ENCODE data around the gene PTGDR2.

PTGDR2 gene

DNA sequence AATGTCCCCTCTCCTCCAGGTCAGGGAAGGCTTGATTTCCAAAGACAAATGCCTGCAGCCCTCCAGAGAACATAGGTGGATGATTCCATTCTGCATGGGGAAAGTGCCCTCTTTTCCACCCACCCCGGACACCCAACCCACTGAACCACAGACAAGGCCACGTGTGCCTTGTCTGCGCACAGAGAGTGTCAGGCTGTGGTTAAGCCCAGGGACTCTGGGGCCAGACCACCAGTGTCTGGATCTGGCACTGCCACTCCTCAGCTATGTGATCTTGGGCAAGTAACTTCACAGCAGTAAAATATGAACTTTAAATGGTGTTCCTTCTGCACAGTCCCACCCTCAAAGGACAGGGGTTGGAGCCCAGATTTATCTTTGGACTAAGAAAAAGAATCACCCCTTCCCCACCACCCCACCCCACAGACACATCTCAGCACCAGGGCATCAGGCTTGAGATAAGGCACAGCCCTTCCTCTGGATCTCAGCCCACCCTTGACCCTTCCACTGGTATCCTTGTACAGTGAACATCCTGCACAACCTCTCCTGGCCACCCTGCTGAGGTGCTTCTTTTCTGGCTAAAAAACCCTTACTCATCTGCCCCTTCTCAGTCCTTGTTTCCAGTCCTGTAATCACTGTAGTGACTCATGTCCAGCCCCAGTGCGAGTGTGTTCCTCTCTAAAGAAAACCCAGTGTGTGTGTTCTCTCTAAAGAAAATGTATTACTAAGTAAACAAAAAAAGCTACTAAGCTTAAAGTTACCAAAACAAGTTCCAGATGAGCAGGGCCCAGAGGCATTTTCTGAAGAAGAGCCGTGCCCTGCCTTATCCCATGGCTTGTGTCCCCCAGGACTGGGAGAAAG lies 1.9 kb upstream of the PTGDR2 start:
- DNase-seq, result no peak

DNA sequence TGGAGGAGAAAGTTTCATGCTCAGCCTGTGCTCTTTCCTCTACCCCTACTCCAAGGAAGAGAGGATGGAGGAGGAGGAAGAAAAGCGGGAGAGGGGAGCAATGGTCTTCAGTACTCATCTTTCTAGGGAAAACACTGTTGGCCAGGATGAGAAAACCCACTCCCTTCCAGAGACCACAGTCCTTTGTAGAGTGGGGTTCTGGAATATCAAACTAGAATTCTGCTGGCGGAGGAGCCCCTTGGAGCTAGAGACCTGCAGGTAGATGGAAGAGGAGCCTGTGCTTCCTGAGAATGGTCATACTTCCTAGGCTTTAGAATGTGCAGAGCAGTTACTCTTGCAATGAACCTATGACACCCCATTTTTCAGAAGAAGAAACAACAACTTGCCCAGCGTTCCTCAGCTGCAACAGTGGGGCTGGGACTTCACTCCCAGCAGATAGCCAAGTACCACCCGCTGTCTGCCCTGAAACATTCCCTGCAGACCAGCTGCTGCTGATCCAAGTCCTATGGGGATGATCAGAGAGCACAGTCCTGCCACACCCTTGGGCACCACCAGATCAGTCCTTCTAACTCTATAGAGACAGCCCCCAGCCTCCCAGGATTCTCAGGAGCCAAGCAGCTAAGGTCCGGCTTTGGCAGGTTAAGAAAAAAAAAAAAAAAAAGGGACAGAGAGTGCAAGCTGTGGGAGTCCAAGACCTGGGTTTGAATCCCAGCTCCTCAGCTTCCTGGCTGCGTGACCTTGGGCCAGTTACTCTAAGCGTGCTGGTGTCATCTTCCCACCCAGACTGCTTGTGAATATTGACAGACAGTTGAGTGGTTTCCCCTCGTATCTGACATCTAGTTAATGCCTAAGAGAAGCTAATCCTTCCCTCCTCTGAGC lies 664 bp downstream of the PTGDR2 start:
- DNase-seq, result no peak

DNA sequence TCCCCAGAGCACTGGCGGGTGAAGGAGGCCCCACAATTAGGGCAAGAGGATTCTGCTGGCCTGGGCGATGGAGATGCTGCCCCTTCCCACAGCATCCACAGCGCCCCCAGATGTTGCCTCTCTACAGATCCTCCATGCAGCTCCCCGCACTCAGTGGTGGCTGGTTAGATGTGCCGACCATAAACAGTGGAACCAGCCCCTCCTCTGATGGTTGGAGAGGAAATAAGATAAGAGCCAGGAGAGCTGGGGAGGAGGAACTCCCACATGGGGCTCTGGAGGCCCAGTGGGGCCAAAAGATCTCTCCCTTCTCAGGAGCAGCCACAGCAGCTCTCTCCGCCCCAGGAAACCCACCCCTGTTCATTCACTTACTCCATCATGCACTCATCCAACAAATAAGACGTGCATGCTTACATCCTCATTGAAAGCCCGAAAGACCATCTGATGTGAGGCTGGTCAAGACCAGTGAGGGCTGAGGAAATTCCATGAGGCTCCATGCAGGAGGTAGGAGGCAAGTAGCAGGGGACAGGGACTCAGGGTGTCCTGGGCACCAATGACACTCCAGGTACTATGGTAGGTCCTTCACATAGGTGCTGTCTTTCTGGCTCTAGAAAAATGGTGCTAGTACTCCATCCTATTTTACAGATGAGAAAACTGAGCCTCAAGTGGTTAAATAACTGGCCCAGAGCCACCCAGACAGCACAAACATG lies 1.5 kb downstream of the PTGDR2 start:
- DNase-seq, result no peak

DNA sequence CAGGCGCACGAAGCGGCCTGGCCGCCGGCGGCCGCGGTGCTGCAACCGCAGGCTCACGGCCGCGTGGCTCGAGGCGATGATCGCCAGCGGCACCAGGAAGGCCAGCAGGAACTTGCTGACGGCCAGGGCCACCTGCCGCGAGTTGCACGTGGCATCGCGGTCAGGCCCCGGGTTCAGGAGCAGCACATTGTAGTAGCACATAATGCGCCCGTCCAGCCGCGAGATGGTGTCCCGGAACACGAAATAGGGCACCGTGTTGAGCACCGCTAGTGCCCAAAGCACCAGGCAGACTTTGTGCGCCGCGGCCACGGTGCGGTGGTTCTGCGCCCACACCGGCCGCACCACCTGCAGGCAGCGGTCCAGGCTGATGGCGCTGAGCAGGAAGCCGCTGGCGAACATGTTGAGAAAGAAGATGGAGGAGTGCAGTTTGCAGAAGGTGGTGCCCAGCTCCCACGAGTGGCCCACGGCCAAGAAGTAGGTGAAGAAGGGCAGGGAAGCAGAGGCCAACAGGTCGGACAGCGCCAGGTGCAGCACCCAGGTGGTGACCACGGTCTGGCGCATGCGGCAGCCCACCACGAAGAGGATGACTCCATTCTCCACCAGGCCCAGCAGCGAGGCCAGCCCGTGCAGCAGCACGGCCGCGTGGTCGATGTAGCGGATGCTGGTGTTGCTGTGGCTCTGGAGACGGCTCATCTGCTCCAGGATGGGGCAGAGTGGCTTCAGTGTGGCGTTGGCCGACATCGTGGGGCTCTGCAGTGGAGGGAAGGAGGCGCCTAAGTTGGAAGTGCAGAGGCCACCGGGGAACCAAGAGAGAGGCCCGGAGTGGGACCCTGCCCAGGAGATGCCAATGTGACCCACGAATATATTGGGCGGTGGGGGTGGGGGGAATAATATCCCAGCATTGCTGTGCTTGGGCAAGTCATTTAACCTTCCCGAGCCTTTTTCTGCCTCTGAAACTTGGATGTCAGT lies 2.5 kb downstream of the PTGDR2 start:
- DNase-seq, result no peak

DNA sequence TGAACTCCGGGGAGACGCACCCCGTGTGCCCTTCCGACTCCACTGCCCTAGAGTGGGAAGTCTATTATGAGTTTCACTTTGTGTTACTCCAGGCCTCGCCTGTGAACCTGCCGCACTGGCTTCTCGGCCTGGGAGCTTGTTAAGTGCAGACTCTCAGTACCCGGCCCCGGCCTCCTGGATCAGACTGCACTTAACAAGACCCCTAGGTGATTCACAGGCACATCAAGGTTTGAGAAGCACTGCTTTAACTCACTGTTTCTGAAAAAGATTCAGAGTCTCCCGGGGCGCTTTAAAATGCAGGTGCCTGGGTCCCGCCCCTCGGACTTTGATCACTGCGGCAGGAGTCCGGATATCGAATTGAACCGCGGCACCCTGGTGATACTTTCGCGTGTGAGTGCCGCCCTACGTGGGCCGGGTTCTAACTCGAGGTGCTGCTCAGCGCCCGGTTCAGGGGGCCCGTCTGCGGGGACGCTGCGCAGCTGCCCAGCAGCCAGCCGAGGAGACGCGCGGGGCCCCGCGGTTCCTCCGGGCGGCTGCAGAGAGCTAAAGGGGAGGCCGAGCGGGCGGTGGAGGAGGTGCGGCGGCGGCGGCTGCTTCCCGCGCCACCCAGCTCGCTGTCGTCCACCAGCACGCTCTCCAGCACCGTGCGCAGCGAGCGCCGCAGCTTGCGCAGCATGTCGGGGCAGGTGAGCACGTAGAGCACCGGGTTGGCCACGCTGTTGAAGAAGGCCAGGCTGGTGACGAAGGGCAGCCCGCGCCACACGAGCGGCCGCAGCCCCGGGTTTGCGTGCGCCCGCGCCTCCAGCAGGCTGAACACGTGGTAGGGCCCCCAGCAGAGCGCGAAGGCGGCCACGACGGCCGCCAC lies 3.4 kb downstream of the PTGDR2 start:
- DNase-seq, result no peak

DNA sequence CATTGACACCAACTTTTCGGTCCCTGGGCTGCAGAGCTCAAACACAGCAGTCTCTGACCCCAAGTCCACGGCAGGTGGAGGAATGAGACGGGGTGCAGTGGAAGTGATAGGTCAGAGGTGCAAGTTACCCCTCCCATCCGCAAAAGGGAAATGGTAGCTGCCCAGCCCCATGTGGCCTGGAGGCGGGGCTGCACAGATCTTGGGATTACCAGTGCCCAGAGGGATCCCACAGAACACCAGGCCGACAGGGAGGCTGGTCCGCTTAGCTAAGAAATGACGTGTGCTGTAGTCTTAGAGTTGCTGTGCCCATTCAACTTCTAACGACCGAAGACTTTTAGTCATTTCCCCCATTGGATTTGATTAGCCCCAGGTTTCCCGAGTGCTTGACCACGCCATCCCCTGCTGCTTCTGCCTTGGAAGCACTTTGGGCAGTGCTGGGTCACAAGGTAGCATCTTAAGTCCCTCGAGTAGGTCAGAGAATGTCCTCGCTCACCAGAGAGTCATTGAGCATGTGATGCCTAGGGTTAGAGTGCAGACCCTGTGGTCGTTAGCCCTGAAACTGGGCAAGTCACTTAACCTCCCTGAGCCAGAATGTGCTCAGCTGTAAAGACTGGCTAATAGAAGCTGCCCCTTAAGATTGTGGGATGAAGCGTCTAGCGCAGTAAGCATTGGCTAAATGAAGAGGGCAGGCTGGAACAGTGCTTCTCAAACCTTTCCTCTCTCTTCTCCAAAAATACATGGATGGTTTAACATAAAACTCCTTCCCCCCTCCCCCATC lies 4.2 kb downstream of the PTGDR2 start:
- DNase-seq, result no peak

DNA sequence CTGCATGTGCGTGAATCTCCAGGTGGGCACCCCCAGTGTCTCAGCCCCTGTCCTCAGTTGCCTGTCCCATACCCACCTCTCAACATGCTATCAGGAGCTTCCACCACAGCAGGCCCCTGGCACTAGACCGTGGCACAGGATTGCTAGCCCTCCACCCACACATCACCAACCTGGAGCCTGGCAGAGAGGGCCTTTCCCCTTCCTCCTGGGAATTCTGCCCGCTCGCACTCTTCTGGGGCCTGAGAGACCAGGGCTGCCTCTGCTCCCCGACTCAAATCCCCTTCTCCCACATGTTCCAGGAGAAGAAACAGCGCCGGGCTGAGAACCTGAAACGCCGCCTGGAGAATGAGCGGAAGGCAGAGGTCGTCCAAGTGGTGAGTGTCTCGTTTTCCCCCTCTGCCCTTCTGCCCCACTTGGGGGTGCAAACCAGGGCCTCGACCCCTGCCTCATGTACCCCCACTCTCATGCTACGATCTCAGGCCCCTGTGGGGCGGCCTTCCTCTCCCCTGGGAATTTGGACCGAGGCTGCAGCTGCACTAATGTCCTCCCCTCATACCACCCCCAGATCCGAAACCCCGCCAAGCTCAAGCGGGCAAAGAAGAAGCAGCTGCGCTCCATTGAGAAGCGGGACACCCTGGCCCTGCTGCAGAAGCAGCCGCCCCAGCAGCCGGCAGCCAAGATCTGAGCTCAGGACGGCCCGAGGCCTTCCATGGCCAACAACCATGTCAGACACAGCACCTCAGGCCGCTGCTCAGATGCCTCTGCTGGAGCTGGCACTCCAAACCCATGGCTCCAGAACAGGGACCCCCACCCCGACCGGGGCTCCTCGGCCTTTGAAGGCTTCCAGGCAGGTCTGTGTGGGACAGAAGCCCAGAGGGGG lies 5.9 kb downstream of the PTGDR2 start:
- DNase-seq, result no peak

DNA sequence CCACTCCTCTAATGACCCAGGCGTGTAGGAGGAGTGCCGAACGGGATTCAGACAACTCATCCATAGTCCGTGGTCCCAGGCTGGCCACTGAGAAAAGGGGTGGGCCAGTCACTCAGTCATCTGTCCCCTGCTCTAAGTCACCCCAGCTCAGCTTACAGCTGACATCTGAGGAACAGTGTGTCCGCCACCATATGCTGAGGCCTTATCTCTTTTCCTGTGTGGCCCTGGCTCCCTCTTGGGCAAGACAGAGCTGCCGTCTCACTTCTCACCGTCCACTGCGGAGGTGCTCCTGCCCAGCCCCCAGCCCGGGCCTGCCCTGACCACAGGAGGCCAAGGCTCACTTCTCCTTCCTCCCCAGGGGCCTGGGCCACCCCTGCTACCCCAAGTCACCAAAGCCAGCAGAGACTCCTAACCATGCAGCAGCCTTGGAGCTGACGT lies 7.0 kb downstream of the PTGDR2 start:
- no peak for DNase-seq

DNA sequence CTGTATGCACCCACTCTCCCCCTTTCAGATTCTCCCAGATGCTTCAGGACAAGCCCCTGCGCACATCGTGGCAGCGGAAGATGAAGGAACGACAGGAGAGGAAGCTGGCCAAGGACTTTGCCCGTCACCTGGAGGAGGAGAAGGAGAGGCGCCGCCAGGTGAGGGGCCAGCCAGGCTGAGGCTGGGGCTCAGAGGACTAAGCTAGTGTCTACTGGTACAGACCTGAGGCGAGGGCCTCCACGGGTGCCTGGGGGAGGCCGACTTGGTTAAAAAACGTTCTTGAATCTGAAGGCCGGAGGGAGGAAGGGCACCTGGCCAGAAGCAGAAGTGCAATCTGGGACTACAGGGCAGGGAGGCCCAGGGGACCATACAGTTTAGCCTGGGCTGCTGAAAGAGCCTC lies 7.9 kb downstream of the PTGDR2 start:
- no peak for DNase-seq

DNA sequence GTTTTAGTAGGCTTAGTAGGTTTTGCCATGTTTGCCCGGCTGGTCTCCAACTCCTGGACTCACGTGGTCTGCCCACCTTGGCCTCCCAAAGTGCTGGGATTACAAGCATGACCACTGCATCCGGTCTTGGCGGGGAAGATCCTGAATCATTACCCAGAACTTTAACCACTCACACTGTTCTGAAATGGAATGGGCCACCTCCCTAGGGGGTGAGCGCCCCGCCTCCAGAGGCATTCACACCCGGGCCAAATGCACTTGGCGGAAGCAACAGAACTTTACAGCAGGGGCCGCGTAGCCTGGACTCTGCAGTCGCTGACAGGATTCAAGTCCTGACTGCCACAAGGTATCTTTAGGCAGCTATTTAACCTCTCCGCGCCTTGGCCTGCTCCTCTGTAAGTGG lies 8.5 kb downstream of the PTGDR2 start:
- no peak for DNase-seq

DNA sequence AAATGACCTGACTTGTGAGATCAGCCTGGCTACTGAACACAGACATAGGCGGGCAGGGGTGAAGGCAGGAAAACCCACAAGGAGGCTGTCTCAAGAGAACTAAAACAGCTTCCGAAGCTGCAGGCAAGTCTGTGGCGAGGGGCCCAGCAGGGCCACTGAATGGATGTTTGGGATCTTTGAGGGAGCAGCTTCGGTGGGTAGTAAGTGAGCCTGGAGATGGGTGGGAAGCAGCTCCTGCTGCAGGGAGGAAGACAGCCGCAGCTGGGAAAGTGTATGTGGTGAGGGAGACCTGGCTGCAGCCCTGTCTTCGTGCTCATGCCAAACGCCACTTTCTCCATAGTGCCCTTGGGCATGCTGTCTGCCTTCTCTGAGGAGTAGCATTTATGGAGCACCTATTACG lies 10.4 kb downstream of the PTGDR2 start:
- no peak for DNase-seq

DNA sequence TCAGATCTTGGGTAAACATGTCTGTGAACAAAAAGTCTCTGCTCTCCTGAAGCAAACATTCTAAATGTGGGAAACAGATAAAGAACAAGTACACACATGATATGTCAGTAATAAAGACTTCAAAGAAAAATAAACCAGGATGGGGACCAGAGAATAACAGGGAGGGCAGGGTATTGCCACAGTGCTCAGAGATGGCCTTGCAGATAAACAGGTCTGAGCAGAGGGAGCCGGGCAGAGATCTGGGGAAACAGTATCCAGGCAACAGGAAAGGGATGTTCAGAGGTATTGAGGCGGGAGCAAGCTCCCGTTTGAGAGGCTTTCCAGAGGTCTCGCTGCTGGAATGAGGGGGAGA lies 10.9 kb downstream of the PTGDR2 start:
- no peak for DNase-seq

DNA sequence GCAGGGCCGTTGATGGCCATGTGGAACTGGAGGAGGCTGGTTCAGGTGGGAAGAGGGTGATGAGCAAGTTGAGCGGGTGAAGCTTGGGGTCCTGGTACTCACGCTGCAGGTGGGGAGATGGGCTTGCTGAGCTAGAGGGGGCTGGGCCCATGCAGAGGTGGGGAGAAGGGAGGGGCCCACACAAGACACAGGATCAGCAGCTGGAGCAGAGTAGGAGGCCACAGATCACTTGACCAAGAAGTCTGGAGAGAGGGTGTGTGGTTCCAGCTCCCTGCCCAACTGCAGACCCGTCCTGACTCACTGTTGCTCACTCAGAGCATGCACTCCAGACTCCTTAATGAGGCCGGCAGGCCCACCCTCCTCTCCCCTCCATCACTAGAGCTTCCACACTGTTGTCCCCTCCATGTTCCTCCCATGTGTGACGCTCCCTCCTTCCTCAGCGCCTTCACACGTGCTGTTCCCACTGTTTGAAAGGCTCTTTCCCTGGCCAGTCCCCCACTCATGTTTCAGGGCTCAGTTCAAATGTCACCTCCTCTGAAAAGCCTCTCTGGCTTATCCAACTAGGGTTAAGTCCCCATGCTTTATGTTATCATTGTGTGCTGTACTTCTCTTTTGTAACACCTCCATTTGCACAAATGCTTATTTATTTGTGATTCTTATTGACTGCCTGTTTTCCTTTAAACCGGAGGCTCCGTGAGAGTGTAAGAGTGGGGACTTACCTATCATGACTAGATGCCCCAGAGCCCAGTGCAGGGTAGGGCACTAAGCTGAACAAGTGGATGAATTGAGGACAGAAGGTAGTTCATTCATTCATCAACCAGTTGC lies 11.5 kb downstream of the PTGDR2 start:
- DNase-seq, result no peak

DNA sequence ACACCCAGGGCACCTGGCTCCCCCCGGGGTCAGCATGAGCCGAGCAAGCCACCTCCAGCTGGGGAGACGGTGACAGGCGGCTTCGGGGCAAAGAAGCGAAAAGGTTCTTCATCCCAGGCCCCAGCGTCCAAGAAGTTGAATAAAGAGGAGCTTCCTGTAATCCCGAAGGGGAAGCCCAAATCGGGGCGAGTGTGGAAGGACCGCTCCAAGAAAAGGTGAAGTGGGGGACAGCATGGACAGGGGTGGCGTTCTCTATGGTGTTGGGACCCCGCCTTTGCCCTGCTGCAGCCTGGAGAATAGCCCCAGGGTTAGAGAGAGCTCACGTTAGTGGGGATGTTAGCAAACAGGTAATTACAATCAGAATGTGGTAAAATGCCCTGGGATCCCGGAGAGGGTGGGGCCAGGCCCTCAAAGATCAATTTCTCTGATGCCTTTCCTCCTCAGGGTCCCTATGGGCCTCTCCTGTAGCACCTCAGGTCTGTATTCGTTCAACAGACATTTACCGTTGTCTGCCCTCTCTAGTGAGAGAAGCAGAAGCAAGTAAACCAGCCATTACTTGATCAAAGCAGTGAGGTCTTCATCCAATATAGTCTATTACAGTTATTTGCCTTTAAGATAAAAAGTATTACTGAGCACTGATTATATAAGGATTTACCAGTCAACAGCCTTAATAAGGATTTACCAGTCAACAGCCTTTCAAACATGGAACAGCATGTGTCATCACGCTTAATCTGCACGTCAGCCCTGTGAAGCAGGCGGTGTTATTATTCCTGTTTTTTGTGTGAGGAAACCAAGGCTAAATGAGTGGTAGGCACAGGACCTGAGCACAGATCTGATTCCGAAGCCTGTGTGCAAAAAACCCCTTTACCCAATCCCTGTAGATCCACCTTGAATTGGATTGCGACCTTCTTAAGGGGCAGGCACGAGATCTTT lies 12.8 kb downstream of the PTGDR2 start:
- DNase-seq, result no peak

DNA sequence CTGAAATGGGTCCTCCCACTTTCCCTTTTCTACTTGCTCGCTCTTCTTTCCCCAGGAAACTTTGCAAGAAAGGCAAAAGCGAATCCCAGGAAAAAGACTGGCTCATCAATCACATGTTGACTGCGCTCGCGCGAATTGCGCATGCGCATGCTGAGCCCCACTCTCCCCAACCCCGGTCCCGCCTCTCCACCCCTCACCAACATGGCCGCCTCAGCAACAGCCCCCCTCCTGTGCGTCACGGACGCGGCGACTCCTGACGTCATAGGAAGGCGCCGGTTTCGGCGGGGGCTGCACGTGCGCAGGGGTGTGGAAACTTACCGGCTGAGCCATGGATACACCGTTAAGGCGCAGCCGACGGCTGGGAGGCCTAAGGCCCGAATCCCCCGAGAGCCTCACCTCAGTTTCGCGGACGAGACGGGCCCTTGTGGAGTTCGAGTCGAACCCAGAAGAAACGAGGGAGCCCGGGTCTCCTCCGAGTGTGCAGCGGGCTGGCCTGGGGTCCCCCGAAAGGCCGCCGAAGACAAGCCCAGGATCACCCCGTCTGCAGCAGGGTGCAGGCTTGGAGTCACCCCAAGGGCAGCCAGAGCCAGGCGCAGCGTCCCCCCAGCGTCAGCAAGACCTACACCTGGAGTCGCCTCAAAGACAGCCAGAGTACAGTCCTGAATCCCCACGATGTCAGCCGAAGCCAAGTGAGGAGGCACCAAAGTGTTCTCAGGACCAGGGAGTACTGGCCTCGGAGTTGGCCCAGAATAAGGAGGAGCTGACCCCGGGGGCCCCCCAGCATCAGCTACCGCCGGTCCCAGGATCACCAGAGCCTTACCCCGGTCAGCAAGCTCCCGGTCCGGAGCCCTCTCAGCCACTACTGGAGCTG lies 13.7 kb downstream of the PTGDR2 start, which contains the start of gene CCDC86:
CCDC86 (plus strand) TSS at position 317 of the 871 bp plus-strand sequence; CDS start at position 329, 12 bp downstream.
- DNase-seq, result peak; percentile 97

All from activated effector memory CD4-positive, alpha-beta T cell treated with Interleukin-2 at 50 U/mL for 16 hours (primary cell).